GM19035 (cell line): Measurements from ENCODE around the gene SPTLC2.
A peak's percentile ranks its signal among the peaks of the same experiment; 100 is the strongest.

ENCODE experiments used
- ATAC-seq: cut with Tn5 transposase; IDR thresholded peaks from one replicate; pipeline ENCODE4 v1.9.1; 2021; ENCODE audit not compliant: unreplicated experiment

SPTLC2 gene

DNA sequence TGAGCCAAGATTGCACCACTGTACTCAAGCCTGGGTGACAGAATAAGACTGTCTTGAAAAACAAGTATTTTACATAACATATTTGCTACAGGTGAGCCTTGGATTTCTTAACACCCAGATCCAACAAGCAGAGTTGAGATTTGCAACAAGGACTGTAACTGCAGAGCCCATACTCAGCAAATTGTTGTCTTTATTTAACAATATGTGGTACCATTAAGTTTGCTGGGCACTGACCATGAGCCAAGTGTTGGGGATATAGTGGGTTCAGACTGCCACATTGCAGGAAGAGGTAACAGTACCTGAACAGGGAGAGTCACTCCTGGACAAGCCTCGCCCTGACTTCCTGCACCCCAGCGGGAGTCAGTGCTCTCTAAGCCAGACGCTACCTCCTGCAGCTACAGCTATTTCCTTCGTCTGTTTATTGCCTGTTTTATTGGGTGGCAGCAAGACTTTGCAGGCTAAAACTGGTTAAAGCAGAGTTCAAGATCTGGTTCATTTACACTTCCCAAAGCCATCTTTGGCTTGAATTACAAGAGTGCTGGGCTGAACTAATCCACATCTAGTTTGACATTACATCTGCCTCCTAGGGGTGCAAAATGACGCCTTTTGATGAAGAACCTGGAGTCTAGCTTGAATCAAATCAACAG lies 146.1 kb downstream of the SPTLC2 start:
- ATAC-seq: no peak

DNA sequence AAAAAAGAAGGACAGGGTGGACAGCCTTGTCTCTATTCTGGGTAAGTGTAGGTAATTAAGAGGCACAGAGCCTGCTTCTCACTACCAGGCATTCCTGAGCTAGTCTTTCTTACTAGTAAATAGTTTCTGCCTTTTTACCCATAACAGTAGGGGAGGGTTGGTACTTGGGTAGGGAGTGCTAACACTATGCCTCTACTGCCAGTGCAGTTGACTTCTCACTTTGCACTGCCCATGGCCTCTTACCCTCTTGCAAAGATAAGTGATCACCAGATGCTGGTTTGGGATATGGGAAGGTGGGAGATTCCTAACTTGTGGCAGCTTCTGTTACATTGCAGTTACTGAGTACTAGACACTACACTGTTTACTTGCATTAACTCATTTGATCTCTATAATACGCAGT lies 146.9 kb downstream of the SPTLC2 start:
- ATAC-seq: no peak

DNA sequence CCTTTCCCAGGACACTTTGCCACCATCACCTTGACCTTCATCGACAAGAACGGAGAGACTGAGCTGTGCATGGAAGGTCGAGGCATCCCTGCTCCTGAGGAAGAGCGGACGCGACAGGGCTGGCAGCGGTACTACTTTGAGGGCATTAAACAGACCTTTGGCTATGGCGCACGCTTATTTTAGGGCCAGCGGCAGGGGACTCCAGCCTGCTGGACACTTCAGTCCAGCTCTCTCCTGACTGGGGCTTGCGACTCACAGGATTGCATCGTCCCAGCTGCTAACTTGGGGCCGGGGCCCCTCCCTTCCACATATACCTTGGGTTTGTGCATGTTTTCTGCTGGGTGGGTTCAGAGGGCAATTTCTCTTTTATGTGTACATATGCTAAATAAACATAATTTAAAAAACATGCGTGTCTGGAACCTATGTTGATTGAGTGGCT lies 147.4 kb downstream of the SPTLC2 start:
- ATAC-seq: no peak

DNA sequence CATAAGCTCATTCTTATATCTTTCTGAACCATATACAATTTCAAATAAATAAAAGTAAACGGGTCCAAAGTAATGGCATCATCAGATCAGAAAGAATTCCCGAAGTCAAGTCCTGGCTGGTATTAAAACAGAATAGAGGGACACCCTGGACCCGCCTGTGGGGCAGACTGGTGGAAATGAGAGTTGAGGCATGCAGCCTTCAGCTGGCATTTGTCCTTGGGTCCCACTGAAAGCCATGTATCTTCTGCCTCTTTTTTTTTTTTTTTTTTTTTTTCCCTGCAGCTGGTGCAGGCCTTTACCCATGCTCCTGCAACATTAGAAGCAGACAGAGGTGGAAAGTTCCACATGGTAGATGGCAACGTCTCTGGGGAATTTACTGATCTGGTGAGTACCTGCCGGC lies 148.6 kb downstream of the SPTLC2 start:
- ATAC-seq: no peak

DNA sequence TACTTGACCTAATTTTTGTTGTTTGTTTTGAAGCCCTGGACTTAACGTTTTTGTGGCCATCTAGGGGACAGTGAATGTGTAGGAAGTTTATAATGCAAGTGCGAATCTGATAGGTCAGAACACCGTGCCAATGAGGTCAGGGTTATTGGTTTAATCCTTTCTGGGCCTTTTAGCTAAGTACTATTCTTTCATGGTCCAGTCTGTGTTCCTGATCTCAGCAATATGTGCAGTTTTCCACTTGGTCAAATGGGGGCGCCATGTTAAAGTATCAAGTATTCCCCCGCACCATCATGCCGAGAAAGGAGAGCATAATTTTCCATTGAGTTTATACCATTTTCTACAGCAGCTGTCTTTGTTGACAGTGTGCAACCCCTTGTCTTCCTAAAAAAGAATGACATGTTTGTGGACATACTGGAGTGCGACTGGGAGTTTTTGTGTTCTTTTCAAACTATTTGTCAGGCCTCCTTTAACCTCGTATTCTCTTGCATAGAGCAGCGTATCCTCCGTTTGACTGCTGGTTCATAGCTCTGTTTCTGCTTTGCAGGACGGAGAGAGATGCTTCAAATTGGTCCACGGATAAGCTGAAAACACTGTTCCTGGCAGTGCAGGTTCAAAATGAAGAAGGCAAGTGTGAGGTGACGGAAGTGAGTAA lies 157.2 kb downstream of the SPTLC2 start:
- no peak for ATAC-seq

DNA sequence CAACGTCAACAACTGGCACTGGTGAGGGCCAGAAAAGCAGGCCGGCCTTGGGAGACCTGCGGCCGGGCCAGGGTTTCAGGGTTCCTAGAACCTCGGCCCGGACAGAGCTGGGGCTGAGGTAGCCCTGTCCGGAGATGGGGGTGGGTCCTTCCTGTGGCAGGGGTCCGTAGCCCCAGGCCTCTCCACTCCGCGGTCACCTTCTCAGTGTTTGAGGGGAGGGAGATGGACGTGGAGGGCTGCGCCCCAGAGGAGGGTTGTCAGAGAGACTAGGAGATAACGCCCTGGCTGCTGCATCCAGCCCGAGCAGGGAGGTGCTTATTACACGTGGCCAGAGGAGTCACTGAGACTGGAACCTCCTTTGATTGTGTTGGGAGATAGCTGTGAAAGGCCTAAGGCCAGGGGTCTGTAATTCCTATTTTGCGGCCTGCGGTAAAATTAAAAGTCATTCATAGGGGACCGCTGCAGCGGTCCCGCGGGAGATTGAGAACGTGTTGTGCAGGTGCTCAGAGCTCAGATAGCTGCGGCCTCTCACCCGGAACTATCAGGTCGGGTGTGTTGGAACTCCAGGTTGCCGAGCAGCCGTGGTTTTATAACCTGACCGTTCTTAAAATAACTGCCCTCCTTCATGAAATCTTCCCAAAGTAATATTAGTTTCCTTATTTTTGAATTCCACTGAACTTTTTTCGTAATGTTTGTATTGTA lies 158.0 kb downstream of the SPTLC2 start:
- peak; percentile 18 for ATAC-seq

DNA sequence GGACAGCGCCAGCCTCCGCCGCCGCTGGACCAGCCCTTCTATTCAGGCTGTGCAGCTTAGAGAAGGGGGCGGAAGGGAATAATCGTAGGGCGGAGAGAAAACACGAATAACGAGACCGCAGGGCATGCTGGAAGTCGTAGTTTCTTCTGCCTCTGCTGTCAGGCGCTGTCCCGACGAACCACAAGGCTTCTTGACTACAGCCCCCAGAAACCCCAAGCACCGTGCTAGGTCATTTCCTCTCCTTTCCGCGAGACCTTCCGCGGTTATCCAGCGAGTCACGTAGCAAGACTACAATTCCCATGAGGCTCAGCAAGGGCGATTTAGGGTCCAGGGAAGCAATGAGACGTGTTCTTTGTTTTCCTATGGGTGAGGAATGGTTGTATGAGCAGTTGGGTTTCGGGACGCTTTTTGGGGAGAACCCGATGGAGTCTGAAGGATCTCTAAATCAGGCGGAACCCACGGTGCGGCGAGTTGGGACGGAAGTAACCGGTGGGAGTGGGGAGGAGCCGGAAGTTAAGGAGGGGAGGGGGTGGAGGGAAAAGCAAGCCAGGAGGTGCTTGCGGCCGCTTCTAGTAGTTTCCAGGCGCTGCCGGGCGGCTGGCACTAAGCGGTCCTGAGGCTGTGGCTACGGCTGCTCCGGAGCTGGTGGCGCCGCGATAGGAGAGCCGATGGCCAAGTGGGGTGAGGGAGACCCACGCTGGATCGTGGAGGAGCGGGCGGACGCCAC lies 158.8 kb downstream of the SPTLC2 start, which contains the start of the genes AHSA1 and VIPAS39:
AHSA1 (plus strand) TSS at position 572 of the 727 bp plus-strand sequence; CDS start at position 669, 97 bp downstream.
VIPAS39 (minus strand) TSS at position 80 of the 727 bp plus-strand sequence. CDS start 3,499 bp downstream, outside the sequence.
- peak; percentile 85 for ATAC-seq

DNA sequence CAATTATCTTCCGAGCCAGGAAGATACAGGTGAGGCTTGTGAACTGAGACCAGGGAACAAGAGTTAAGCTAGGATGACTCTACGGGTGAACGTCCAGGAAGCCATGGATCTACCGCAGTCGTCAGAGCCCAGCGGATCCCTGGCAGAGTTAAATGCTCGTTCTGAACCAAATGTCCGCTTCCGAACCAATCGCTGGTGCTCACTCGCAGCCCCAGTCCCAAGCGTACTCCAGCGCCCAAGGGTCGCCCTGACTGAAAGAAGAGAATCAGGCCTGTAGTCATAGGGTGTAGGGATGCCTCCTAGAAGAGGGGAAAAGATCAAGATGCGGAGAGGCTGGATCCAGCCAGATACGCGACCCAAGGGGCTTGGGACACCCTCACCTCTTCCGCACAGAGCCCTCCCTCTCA lies 159.3 kb downstream of the SPTLC2 start:
- peak; percentile 27 for ATAC-seq
